Vagina (tissue), 2 donors: Measurements from ENCODE around the gene IKZF3.

Experiments
- POLR2A ChIP-seq, 2 donors: fragments of 450-650 bp; IDR thresholded peaks; one replicate each; pipeline ENCODE4 v1.6.1; 2017; ENCODE audit warnings: antibody characterized with exemption in 2 of 2, mild to moderate bottlenecking in 2 of 2, moderate library complexity in 2 of 2
- POLR2AphosphoS5 ChIP-seq, 2 donors: sonication (generic); formaldehyde crosslinking; IDR thresholded peaks; one replicate each; pipeline ENCODE4 v1.9.0; 2017; ENCODE audit warnings: antibody characterized with exemption in 2 of 2, mild to moderate bottlenecking in 2 of 2, low read depth in 1 of 2; ENCODE audit not compliant: insufficient read depth in 1 of 2
- TF ChIP-seq, protein P1 (sequence below), 3 experiments: fragments of 450-650 bp in 2 of 3; fragments of 200-600 bp in 1 of 3; sonication (generic) in 1 of 3; IDR thresholded peaks; one replicate each; pipeline ENCODE4 v1.5.1; 2017 to 2019; ENCODE audit warnings: antibody characterized with exemption in 3 of 3, mild to moderate bottlenecking in 2 of 3, moderate library complexity in 2 of 3

DNA sequence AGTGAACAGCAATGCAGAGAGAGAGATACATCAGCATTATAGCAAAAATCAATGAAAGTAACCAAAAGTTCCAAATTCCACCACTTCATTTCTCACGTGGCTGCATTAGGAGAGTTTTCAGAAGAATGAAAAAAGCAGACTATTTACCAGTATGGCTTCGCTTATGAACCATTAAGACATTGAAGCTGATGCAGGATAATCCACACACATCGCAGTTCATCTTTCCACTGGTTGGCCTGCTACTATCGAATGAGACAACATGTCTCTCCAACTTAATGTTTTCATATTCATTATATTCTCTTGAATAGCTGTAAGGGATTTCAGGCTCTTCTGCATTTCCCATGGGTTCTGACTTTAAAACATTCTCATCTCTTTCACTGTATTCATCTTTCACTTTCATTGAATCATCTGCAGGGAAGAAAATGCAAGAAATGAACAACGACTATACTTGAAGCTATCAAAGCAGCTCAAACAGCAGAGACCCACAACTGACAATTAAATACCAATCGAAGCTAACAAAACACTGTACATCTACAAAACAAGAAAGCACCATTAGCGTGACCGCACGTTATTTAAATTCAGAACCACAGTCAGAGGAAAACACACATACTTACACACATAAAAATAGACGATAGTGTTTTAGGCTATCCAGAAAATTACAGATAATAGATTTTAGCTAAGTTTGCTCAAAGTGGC is 71.4 kb downstream of the IKZF3 start:
- TF ChIP-seq, protein P1, sequence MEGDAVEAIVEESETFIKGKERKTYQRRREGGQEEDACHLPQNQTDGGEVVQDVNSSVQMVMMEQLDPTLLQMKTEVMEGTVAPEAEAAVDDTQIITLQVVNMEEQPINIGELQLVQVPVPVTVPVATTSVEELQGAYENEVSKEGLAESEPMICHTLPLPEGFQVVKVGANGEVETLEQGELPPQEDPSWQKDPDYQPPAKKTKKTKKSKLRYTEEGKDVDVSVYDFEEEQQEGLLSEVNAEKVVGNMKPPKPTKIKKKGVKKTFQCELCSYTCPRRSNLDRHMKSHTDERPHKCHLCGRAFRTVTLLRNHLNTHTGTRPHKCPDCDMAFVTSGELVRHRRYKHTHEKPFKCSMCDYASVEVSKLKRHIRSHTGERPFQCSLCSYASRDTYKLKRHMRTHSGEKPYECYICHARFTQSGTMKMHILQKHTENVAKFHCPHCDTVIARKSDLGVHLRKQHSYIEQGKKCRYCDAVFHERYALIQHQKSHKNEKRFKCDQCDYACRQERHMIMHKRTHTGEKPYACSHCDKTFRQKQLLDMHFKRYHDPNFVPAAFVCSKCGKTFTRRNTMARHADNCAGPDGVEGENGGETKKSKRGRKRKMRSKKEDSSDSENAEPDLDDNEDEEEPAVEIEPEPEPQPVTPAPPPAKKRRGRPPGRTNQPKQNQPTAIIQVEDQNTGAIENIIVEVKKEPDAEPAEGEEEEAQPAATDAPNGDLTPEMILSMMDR (IDR thresholded peaks at IDR 0.05), result no peak
- TF ChIP-seq POLR2AphosphoS5 (IDR thresholded peaks at IDR 0.05; ENCODE audit: insufficient read depth in 1 of 2, low read depth in 1 of 2), result no peak
- no peak for TF ChIP-seq POLR2A (IDR thresholded peaks at IDR 0.05)
